ENCODE measurements around the gene MITF. TPM values are rescaled to one million over a fixed set of nuclear protein-coding genes. Genes with fewer than 3 reads are reported as not detected.

MITF gene
- polyA plus RNA-seq, 1 donor (not counting 4 experiments of a cell fraction or from before 2014, with no cell fraction given), result 2.7 TPM

- H3K36me3 ChIP-seq (ENCODE audit: control insufficient read depth in 2 of 2, extremely low read depth in 1 of 2, insufficient read depth in 2 of 2, low read length in 2 of 2), result no peaks in the 10 kb centered on the region
- no peak for TF ChIP-seq EZH2 (IDR thresholded peaks at IDR 0.05; ENCODE audit: low read length)
- H3K4me1 ChIP-seq (ENCODE audit: control insufficient read depth, extremely low read depth, insufficient read depth, low read length), result peaks cover 4% of the 10 kb centered on the region
- no peaks in the 10 kb centered on the region for H3K9me3 ChIP-seq (ENCODE audit: control insufficient read depth, low read depth, low read length)
- no peak overlapping the region for H3K4me3 ChIP-seq (ENCODE audit: control insufficient read depth in 2 of 3, extremely low read depth in 1 of 3, insufficient read depth in 2 of 3, low read depth in 1 of 3, low read length in 3 of 3)
- no peak overlapping the region for H3K4me2 ChIP-seq (ENCODE audit: control insufficient read depth, extremely low read depth, insufficient read depth, low read depth, low read length)
- FAIRE-seq (no peak), DNase-seq (ENCODE audit: low read depth, low spot score) (no peak)
- no peaks in the 10 kb centered on the region for H4K20me1 ChIP-seq (ENCODE audit: control insufficient read depth, extremely low read depth, insufficient read depth, low read length)
- dilution Hi-C loops (cut with MboI; ENCODE audit: extremely low pct_ligation_motif_present, low sequenced_read_pairs), result no loop called here
- H2AFZ ChIP-seq (ENCODE audit: control insufficient read depth, low read length), result no peak overlapping the region
- H3K9ac ChIP-seq (ENCODE audit: control insufficient read depth, extremely low read depth, insufficient read depth, low read length), result no peak overlapping the region
- H3K79me2 ChIP-seq (ENCODE audit: control insufficient read depth, insufficient read depth, low read length), result no peaks in the 10 kb centered on the region
- H3K9me1 ChIP-seq (ENCODE audit: control insufficient read depth, extremely low read depth, insufficient read depth, low read length), result no peaks in the 10 kb centered on the region
- H3K27ac ChIP-seq (ENCODE audit: control insufficient read depth, insufficient read depth, low read length), result no peak overlapping the region
- no peaks in the 10 kb centered on the region for H3K27me3 ChIP-seq (ENCODE audit: control insufficient read depth, extremely low read depth, insufficient read depth, low read length)
Measured at GRCh38 chr3:69811452-69812401, 72.5 kb downstream of the MITF start.

GRCh38 chr3:69815970-69816369, 76.7 kb downstream of the MITF start:
- dilution Hi-C loops (cut with MboI; ENCODE audit: extremely low pct_ligation_motif_present, low sequenced_read_pairs), result no loop called here
- no peak overlapping the region for H2AFZ ChIP-seq (ENCODE audit: control insufficient read depth, low read length)
- H3K4me2 ChIP-seq (ENCODE audit: control insufficient read depth, extremely low read depth, insufficient read depth, low read depth, low read length), result no peak overlapping the region
- H3K36me3 ChIP-seq (ENCODE audit: control insufficient read depth in 2 of 2, extremely low read depth in 1 of 2, insufficient read depth in 2 of 2, low read length in 2 of 2), result no peaks in the 10 kb centered on the region
- DNase-seq (ENCODE audit: low read depth, low spot score) (no peak), FAIRE-seq (no peak)
- H3K4me3 ChIP-seq (ENCODE audit: control insufficient read depth in 2 of 3, extremely low read depth in 1 of 3, insufficient read depth in 2 of 3, low read depth in 1 of 3, low read length in 3 of 3), result no peak overlapping the region
- no peaks in the 10 kb centered on the region for H3K27me3 ChIP-seq (ENCODE audit: control insufficient read depth, extremely low read depth, insufficient read depth, low read length)
- no peak overlapping the region for H3K27ac ChIP-seq (ENCODE audit: control insufficient read depth, insufficient read depth, low read length)
- no peak overlapping the region for H3K9ac ChIP-seq (ENCODE audit: control insufficient read depth, extremely low read depth, insufficient read depth, low read length)
- no peaks in the 10 kb centered on the region for H3K79me2 ChIP-seq (ENCODE audit: control insufficient read depth, insufficient read depth, low read length)
- TF ChIP-seq CTCF (optimal IDR thresholded peaks at IDR 0.05 in 1 of 3, IDR thresholded peaks at IDR 0.05 in 1 of 3, conservative IDR thresholded peaks at IDR 0.05 in 1 of 3; ENCODE audit: extremely low read depth in 1 of 3, insufficient read depth in 2 of 3, low read length in 3 of 3) (no peak), EZH2 (IDR thresholded peaks at IDR 0.05; ENCODE audit: low read length) (no peak)
- H4K20me1 ChIP-seq (ENCODE audit: control insufficient read depth, extremely low read depth, insufficient read depth, low read length), result no peaks in the 10 kb centered on the region
- peaks cover 3% of the 10 kb centered on the region for H3K4me1 ChIP-seq (ENCODE audit: control insufficient read depth, extremely low read depth, insufficient read depth, low read length)
- no peaks in the 10 kb centered on the region for H3K9me3 ChIP-seq (ENCODE audit: control insufficient read depth, low read depth, low read length)
- H3K9me1 ChIP-seq (ENCODE audit: control insufficient read depth, extremely low read depth, insufficient read depth, low read length), result no peaks in the 10 kb centered on the region

All from keratinocyte (primary cell).